ENCODE results near the gene RFC5. TPM values are rescaled to one million over a fixed set of nuclear protein-coding genes. Genes with fewer than 3 reads are reported as not detected.
"Not testable (repeated sequence)": the region's sequence is repeated elsewhere in the genome, so short reads cannot be mapped to it uniquely, and the experiment has no call there.

Gene RFC5
- polyA plus RNA-seq, 3 donors = 6.6 to 8.0 (median 7.5) TPM

DNA sequence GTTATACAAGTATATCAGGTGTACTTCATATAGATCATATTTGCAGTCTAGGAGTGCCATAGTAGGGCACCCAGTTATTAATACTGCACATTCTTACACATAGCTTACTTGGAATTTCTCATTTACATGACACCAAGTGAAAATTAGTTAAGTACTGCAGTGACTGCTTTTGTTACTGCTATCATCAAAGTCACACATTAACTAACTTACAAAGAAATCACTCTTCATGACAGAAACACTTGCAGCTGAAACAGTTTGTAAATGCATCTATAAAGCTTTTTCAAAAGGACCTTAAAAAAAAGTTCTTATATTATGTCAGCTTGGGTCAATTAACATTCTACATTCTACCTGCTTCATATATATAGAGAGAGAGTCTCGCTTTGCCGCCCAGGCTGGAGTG, 17.8 kb upstream of the RFC5 start:
- DNase-seq = no peak
- H3K9ac ChIP-seq (ENCODE audit: insufficient read depth, low read length, poor library complexity, severe bottlenecking) = no peak overlapping the region
- no CpG with 5 or more reads among the region's 2 CpGs for WGBS (ENCODE audit: insufficient coverage)
- H3K4me1 ChIP-seq (ENCODE audit: control insufficient read depth in 1 of 2, insufficient read depth in 2 of 2, low read length in 2 of 2) = no peaks in the 10 kb centered on the region
- TF ChIP-seq, protein P1, sequence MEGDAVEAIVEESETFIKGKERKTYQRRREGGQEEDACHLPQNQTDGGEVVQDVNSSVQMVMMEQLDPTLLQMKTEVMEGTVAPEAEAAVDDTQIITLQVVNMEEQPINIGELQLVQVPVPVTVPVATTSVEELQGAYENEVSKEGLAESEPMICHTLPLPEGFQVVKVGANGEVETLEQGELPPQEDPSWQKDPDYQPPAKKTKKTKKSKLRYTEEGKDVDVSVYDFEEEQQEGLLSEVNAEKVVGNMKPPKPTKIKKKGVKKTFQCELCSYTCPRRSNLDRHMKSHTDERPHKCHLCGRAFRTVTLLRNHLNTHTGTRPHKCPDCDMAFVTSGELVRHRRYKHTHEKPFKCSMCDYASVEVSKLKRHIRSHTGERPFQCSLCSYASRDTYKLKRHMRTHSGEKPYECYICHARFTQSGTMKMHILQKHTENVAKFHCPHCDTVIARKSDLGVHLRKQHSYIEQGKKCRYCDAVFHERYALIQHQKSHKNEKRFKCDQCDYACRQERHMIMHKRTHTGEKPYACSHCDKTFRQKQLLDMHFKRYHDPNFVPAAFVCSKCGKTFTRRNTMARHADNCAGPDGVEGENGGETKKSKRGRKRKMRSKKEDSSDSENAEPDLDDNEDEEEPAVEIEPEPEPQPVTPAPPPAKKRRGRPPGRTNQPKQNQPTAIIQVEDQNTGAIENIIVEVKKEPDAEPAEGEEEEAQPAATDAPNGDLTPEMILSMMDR (IDR thresholded peaks at IDR 0.05) = no peak
- no peaks in the 10 kb centered on the region for H3K79me2 ChIP-seq (ENCODE audit: insufficient read depth, low read length)
- H3K36me3 Mint-ChIP-seq = no peaks in the 10 kb centered on the region
- no peak overlapping the region for H3K27ac Mint-ChIP-seq
- peaks cover 7 to 10% (median 9%) of the 10 kb centered on the region in 3 donors for H3K27me3 Mint-ChIP-seq (ENCODE audit: low read depth in 3 of 3)
- H3K4me3 Mint-ChIP-seq = no peak overlapping the region
- H2AFZ ChIP-seq (ENCODE audit: insufficient read depth, low read depth, low read length, poor library complexity, severe bottlenecking) = no peak overlapping the region
- no peaks in the 10 kb centered on the region for H3K36me3 ChIP-seq (replicated peaks in 1 of 2; ENCODE audit: control insufficient read depth in 1 of 2, insufficient read depth in 2 of 2, low read length in 2 of 2)
- no peak overlapping the region for H3K4me3 ChIP-seq (replicated peaks in 1 of 3; ENCODE audit: low read depth in 2 of 3, low read length in 3 of 3)
- intact Hi-C loops (cut with micrococcal nuclease) = no loop called here
- no peaks in the 10 kb centered on the region for H3K9me3 ChIP-seq (replicated peaks in 1 of 2; ENCODE audit: control insufficient read depth in 1 of 2, insufficient read depth in 1 of 2, low read length in 2 of 2)
- no peaks in the 10 kb centered on the region for H3K27me3 ChIP-seq (ENCODE audit: control insufficient read depth in 2 of 2, insufficient read depth in 2 of 2, low read length in 2 of 2)
- H3K9me3 Mint-ChIP-seq = peaks cover 0 to 7% (median 4%) of the 10 kb centered on the region in 7 donors
- no peak overlapping the region for H3K4me2 ChIP-seq (replicated peaks; ENCODE audit: extremely low read depth, low read length, poor library complexity, severe bottlenecking)
- no peaks in the 10 kb centered on the region for H4K20me1 ChIP-seq (ENCODE audit: insufficient read depth, low read length)
- no peaks in the 10 kb centered on the region for H3K4me1 Mint-ChIP-seq
- no peak overlapping the region for H3K27ac ChIP-seq (ENCODE audit: low read depth in 1 of 2, low read length in 2 of 2)

- intact Hi-C loops (cut with micrococcal nuclease); DNase-seq; H3K4me3 ChIP-seq (replicated peaks in 1 of 3; ENCODE audit: low read depth in 2 of 3, low read length in 3 of 3); H3K4me1 Mint-ChIP-seq; H4K20me1 ChIP-seq (ENCODE audit: insufficient read depth, low read length); H3K9me3 ChIP-seq (replicated peaks in 1 of 2; ENCODE audit: control insufficient read depth in 1 of 2, insufficient read depth in 1 of 2, low read length in 2 of 2); H3K79me2 ChIP-seq (ENCODE audit: insufficient read depth, low read length); H3K4me1 ChIP-seq (ENCODE audit: control insufficient read depth in 1 of 2, insufficient read depth in 2 of 2, low read length in 2 of 2); H3K4me3 Mint-ChIP-seq; H3K36me3 Mint-ChIP-seq; H3K9me3 Mint-ChIP-seq; H3K27ac ChIP-seq (ENCODE audit: low read depth in 1 of 2, low read length in 2 of 2); H3K9ac ChIP-seq (ENCODE audit: insufficient read depth, low read length, poor library complexity, severe bottlenecking); H3K36me3 ChIP-seq (replicated peaks in 1 of 2; ENCODE audit: control insufficient read depth in 1 of 2, insufficient read depth in 2 of 2, low read length in 2 of 2); H2AFZ ChIP-seq (ENCODE audit: insufficient read depth, low read depth, low read length, poor library complexity, severe bottlenecking); H3K27me3 ChIP-seq (ENCODE audit: control insufficient read depth in 2 of 2, insufficient read depth in 2 of 2, low read length in 2 of 2); H3K4me2 ChIP-seq (replicated peaks; ENCODE audit: extremely low read depth, low read length, poor library complexity, severe bottlenecking); H3K27ac Mint-ChIP-seq: not testable (repeated sequence)
- WGBS (ENCODE audit: insufficient coverage) = no CpG with 5 or more reads among the region's 2 CpGs
- peaks cover 5 to 13% (median 8%) of the 10 kb centered on the region in 3 donors for H3K27me3 Mint-ChIP-seq (ENCODE audit: low read depth in 3 of 3)
These were observed 16.7 kb upstream of the RFC5 start for GRCh38 chr12:117999806-118000205.

All from CD14-positive monocyte (primary cell).